Measurements from ENCODE around the gene CASD1.

CASD1 gene

DNA sequence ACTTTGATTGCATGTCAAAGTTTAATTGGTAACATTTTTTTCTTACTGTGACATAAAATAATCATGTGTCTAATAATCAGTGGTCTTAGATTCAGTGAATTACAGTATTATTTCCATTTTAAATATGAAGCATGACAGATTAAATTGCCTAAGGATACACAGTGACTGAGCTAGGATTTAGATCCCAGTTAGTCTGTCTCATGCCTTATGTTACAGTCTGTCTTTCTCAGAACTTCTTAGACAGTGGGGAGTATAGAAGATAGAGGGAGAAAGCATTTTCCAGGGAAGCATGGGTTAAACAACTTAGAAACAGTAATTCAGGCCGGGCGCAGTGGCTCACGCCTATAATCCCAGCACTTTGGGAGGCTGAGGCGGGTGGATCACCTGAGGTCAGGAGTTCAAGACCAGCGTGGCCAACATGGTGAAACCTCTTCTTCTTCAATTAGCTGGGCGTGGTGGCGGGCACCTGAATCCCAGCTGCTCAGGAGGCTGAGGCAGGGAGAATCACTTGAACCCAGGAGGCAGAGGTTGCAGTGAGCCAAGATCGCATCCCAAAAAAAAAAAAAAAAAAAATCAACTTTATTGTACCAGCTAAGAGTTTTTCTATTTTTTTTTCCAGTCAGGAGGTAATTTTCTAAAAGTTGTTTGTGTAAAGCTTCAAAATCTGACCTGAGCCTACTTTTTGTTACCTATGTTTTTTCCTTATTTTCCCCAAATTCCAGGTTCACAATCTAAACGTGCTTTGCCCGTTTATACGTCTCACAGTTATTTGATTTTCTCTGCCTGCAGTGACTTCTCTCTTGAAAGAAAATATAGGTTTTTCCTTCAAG, 3.3 kb downstream of the CASD1 start:
- DNase-seq (ENCODE audit: low spot score) = no peak

GRCh38 chr7:94513565-94513860, 3.9 kb downstream of the CASD1 start:
- DNase-seq (ENCODE audit: low spot score) = peak; percentile 18

DNA sequence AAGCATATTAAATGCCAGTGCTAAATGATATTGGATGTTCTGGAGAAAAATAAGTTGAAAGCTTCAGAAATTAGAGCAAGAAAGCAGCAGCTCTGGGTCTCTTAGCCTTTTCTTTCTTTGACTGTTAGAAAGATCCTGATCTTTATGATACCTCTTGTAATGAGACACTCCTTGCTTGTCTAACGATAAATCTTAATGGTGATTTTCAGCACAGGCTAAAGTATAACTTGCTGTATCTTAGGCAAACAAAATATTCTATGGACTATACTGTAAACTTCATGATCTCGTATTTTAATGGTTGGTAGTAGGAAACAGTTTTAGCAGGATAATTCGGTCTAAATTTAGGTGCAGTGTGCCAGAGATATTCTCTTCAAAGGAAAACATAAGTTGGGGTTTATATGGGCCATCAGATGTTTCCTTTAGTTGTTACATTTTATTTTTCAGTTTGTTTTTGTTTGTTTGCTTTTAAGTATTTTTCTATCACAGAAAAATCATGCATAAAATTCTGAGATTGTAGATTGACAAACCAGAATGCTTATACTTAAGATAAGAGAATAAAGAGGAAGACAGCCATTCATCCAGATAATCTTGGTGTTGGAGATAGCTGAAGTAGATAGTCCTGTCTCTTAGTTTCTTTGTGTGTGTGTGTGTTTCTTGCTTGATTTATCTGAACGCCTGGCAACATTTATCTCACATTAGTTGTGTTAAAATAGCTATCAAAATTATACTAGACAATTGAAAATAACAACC, 4.7 kb downstream of the CASD1 start:
- peak; percentile 37 for DNase-seq (ENCODE audit: low spot score)

DNA sequence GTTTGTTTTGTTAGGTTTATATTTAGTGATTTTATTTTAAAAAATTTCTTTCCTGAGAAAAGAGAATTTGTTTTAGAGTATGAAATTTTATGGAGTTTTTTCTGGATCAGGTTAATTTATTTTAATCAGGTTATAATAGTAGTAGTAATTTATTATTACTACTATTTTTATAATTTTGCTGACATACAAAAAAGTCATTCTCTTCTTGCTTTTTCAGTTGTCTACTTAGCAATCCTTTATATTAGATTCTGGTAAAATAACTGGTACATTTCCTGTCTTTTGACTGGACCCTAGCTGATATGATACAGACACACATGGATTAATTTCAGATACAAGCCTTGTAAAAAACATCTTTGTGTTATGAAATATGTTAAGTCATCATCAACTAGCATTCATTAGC, 5.3 kb downstream of the CASD1 start:
- no peak for DNase-seq (ENCODE audit: low spot score)

DNA sequence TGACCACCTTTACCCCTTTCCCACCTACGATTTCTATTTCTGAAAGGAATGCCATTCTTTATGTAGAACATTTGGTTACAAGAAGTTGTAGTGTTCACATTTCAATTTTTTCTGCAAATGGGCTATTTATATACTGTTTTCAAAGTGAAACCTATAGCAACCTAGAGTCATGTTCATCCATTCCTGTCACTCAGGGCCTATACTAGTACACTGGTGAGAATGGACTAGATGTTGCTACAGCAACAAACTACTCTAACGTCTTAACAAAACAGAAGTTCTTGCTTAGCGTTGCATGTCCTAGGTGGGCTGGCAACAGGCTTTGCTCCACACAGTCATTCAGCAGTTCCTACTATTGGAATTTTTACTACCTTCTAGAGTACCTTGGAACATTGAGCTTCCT, 16.3 kb downstream of the CASD1 start:
- no peak for DNase-seq (ENCODE audit: low spot score)

DNA sequence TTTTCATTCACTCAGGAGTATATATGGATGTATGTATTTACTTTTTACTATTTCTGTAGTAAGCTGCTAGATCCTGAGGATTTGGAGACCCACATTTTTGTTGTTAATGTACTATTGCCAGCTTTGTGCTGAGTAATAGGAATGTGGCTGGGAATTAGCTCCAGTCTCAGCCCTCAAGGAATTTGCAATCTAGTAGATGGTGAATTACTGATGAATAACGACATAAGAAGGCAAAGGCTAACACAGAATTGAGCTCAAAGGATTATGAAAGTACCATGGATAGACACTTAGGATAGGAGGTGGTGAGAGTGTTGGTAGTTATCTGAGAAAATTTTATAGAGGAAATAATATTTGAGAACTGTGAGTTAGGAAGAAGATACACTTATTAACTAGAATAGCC, 19.9 kb downstream of the CASD1 start:
- no peak for DNase-seq (ENCODE audit: low spot score)

- DNase-seq (ENCODE audit: low spot score) = no peak
Observed at GRCh38 chr7:94530109-94530508, 20.5 kb downstream of the CASD1 start.

DNA sequence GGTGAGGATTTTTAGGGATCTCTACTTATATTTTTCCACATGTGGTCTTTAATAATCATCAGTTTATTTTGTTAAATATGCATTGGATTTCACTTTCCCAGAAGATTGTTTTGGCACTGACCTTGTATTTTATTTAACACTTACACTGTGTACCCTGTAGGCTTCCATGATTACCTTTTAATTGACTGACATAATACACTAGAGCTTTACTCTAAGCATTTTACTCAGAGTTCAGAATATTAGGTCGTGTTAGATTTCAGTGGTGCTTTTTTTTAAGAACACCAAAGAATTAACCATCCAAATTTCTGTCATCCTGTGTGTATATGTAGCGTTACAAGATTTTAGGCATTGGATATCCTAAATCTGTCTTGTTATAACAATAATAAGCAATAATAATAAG, 23.1 kb downstream of the CASD1 start:
- DNase-seq (ENCODE audit: low spot score) = no peak

- no peak for DNase-seq (ENCODE audit: low spot score)
Observed at GRCh38 chr7:94540428-94540827, 30.8 kb downstream of the CASD1 start.

DNA sequence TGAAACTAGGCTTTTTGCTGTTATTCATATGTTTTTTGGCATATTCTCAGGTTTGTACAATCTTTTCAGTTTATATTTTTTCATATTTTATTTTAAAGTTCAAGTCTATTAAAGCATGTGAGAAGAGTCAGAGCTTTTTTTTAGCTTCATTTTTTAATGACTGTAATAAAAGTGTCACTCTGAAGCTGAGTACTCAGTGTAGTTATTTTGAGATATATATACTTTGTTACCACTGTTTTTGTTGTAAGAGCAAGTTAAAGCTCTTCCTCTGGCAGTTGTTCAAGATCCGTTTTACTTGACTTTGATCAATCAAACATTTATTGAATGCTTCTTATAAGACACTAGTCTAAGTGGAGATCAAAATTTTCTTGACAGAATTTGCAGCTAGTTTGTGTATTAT, 37.5 kb downstream of the CASD1 start:
- DNase-seq (ENCODE audit: low spot score) = no peak

GRCh38 chr7:94556028-94556427, 46.4 kb downstream of the CASD1 start:
- DNase-seq (ENCODE audit: low spot score) = peak; percentile 89

DNA sequence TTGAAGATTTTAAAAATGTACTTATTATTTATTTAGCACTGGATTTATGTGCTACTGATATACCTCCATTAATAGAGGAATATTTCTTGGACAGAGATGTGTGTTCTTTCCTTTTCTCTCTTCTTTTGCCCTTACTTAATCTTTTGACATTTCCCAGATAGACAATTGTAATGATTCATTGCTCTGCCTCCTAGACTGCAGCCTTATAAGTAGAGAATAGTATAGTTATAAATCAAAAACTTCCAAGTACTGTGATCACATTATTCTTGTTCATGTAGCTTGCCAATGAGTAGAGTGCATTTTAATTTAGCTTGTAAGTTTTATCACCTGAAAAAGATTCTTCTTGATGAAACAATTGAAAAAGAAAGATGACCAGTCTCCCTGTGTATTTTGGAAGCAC, 47.6 kb downstream of the CASD1 start:
- DNase-seq (ENCODE audit: low spot score) = no peak

DNA sequence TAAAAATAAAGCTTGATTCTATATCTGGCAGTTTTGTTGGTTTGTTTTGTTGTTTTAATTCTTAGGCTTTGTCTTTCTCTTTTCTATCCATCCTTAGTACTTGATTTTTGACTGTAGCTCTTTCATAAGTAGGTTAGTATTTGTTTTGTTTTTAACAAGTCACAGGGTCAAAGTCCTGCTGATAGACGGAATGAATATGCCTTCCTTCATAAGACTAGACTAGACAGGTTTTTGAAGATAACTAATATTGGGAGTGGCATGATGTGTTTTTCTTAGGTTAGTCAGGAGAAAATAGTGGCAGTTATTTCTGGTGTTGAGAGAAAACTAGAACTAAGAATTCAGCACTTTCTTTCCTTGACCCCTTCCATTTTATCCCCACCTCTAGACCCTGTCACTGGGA, 50.4 kb downstream of the CASD1 start:
- DNase-seq (ENCODE audit: low spot score) = no peak

GRCh38 chr7:94561841-94562514, 52.4 kb downstream of the CASD1 start:
- no peak for DNase-seq (ENCODE audit: low spot score)

DNA sequence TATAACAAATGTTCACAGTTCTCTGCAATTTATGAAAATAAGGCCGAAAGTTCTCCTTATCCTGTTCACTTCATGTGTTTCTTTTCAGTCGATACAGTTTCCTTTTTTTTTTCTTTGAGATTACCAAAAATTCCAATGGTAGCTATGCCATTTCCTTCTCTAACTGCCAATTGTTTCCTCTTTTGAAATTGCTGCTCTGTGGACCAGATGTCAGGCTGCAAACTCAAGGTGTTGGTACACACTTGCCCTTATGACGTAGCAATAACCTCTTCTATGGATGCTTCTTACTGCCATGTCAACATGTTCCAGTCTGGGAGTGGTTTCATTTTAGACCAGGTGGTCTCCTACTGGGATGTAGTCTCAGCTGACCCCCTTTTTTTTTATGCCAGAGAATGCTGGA, 52.9 kb downstream of the CASD1 start:
- DNase-seq (ENCODE audit: low spot score) = no peak

DNA sequence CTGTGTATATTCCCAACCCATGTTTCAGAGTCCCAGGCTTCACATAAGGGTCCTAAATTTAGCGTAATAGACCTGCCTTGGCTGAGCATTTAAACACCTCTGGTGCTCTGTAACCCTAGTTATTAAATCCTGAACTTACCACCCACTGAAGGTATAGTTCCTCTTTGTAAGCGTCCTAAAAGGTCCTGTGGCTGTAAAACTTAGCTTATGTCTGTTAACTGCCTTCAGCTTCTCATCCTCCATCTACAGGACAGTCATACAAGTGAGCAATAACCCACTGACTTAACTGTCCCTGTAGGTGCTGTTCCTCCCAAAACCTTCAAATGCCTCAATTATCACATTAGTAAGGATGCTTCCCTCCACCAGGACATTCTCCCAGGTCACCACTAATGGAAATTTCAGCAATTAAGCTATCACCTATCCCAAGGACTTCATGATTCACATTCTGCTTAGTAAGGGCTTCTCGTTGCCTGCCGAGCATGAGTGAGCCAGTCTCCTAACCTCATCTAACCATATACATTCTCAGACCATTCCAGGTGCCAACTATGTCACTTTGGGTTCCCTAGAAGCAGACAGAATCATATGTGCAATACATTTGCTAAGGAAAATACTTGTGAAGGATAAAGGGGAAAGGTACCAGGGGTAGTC, 55.8 kb downstream of the CASD1 start:
- no peak for DNase-seq (ENCODE audit: low spot score)

DNA sequence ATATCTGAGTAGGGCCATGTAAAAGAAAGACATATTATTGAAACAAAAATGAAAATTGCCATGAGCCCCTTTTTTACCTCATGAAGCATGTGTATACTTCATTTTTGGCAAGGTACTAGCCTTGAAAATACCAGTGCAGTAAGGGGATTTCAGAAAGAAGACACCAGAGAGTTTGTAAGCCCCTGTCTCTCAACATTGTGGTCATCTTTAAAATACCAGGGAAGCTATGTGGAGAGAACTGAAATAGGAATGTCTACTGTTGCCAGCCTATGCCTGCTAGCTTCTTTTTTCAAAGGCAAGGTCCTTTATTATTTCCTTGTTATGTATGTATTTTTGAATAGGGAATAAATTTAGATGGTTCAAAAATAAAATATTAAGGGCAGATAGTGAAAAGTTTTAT, 57.8 kb downstream of the CASD1 start:
- no peak for DNase-seq (ENCODE audit: low spot score)

- no peak for DNase-seq (ENCODE audit: low spot score)
Observed at GRCh38 chr7:94571816-94572215, 62.2 kb downstream of the CASD1 start.

DNA sequence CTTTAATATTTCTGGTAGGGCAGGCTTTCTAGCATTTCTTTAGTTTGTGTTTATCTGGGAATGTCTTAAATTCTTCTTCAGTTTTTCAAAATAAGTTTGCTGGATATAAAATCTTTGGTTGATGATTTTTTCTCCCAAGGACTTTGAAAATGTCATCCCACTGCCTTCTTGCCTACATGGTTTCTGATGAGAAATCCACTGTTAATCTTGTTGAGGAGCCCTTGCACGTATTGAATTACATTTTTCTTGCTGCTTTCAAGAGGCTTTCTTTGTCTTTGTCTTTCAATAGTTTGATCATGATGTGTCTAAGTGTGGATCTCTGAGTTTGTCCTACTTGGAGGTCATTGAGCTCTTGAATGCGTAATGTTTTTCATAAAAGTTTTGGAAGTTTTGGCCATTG, 66.0 kb downstream of the CASD1 start:
- no peak for DNase-seq (ENCODE audit: low spot score)

GRCh38 chr7:94576316-94576715, 66.7 kb downstream of the CASD1 start:
- DNase-seq (ENCODE audit: low spot score) = no peak

GRCh38 chr7:94577357-94577756, 67.7 kb downstream of the CASD1 start:
- DNase-seq (ENCODE audit: low spot score) = no peak

GRCh38 chr7:94578614-94579013, 69.0 kb downstream of the CASD1 start:
- no peak for DNase-seq (ENCODE audit: low spot score)

DNA sequence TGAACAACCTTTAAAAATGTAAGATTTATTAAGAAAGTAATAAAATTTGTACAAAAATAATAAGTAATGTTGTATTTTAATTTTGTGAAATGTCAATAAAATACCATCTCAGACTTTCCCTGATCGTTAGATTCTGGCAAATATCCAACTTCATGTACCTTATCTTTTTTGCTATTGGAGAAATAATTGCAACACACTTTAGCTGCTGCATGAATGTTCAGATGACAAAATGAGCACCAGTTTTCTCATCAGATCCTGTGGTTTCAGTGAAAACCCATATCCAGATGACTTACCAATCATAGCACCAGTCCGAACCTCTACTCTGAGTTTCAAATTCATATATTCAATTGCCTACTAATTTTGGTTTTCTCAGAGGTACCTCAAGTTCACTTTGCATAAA, 69.9 kb downstream of the CASD1 start:
- DNase-seq (ENCODE audit: low spot score) = no peak

All from NAMALWA (cell line).